WTC11 (cell line): ENCODE data around the gene ACBD4. TPM values are rescaled to one million over a fixed set of nuclear protein-coding genes. Genes with fewer than 3 reads are reported as not detected.
"Not testable (repeated sequence)": the region's sequence is repeated elsewhere in the genome, so short reads cannot be mapped to it uniquely, and the experiment has no call there.

Experiments used
- ATAC-seq: fragments of 200-7000 bp; cut with Tn5 transposase; 2 replicates; pipeline ENCODE4 v1.10.0; 2021; ENCODE audit warnings: mild to moderate bottlenecking, moderate library complexity
- CTCF ChIA-PET: fragments of 300-600 bp; sonication (Branson Sonifier 250); formaldehyde crosslinking; loops from one replicate; lab custom pipeline; 2021; ENCODE audit warnings: antibody characterized with exemption; lab: Charles Lee
- POLR2A ChIA-PET: fragments of 350-600 bp; sonication (Branson Sonifier 250); formaldehyde crosslinking; loops from one replicate; lab custom pipeline; 2021; ENCODE audit warnings: antibody characterized with exemption; lab: Charles Lee
- DNase-seq: peaks from one replicate; pipeline ENCODE4 v3.0.0; 2021; ENCODE audit warnings: low spot score
- H3K27ac Mint-ChIP-seq: 2 replicates; pipeline ENCODE4 v1.8.0; 2021; ENCODE audit warnings: mixed read lengths
- H3K27me3 Mint-ChIP-seq: 2 replicates; pipeline ENCODE4 v1.8.0; 2021; ENCODE audit warnings: low read depth, mild to moderate bottlenecking, moderate library complexity, mixed read lengths
- H3K36me3 Mint-ChIP-seq: 2 replicates; pipeline ENCODE4 v1.8.0; 2021; ENCODE audit warnings: mixed read lengths
- H3K4me1 Mint-ChIP-seq: 2 replicates; pipeline ENCODE4 v1.8.0; 2022; ENCODE audit warnings: mixed read lengths
- H3K4me3 Mint-ChIP-seq: 2 replicates; pipeline ENCODE4 v1.8.0; 2021; ENCODE audit warnings: mild to moderate bottlenecking, moderate library complexity, mixed read lengths
- H3K9me3 Mint-ChIP-seq: 2 replicates; pipeline ENCODE4 v1.8.0; 2021; ENCODE audit warnings: mixed read lengths
- ETV6 ChIP-seq: sonication (generic); formaldehyde crosslinking; IDR thresholded peaks from 2 replicates; pipeline ENCODE4 v1.8.1; 2022; ENCODE audit warnings: mild to moderate bottlenecking, missing genetic modification reagents
- HMGA2 ChIP-seq: fragments of 250-450 bp; sonication (Bioruptor Pico); IDR thresholded peaks from 2 replicates; pipeline ENCODE4 v1.4.0; 2021; ENCODE audit warnings: mild to moderate bottlenecking, moderate library complexity
- JAZF1 ChIP-seq: fragments of 250-450 bp; sonication (Bioruptor Pico); IDR thresholded peaks from 2 replicates; pipeline ENCODE4 v1.9.0; 2021; ENCODE audit warnings: moderate library complexity, mild to moderate bottlenecking, inconsistent platforms
- SMAD3 ChIP-seq: sonication (generic); formaldehyde crosslinking; IDR thresholded peaks from 2 replicates; pipeline ENCODE4 v1.8.0; 2022; ENCODE audit warnings: missing genetic modification reagents, mild to moderate bottlenecking, borderline replicate concordance
- ZNF219 ChIP-seq: sonication (generic); formaldehyde crosslinking; IDR thresholded peaks from 2 replicates; pipeline ENCODE4 v1.8.0; 2023; ENCODE audit warnings: missing genetic modification reagents, mild to moderate bottlenecking, borderline replicate concordance
- ZNF396 ChIP-seq: fragments of 250-450 bp; sonication (Bioruptor Pico); IDR thresholded peaks from 2 replicates; pipeline ENCODE4 v1.8.0; 2021; ENCODE audit warnings: mild to moderate bottlenecking, moderate library complexity, borderline replicate concordance
- total RNA-seq: library from RNA; stranded (reverse); gene quantifications from 3 replicates; pipeline ENCODE4 v1.2.3, GENCODE V29; 2021
- TF ChIP-seq, protein P1 (sequence below): sonication (generic); formaldehyde crosslinking; IDR thresholded peaks from 2 replicates; pipeline ENCODE4 v1.8.1; 2023; ENCODE audit warnings: mild to moderate bottlenecking, missing genetic modification reagents
- TF ChIP-seq, protein P2 (sequence below): sonication (generic); formaldehyde crosslinking; IDR thresholded peaks from 2 replicates; pipeline ENCODE4 v1.8.1; 2023; ENCODE audit warnings: mild to moderate bottlenecking, missing genetic modification reagents
- TF ChIP-seq, protein P3 (sequence below): sonication (generic); formaldehyde crosslinking; IDR thresholded peaks from 2 replicates; pipeline ENCODE4 v1.8.0; 2022; ENCODE audit warnings: mild to moderate bottlenecking, missing genetic modification reagents
- TF ChIP-seq, protein P4 (sequence below): sonication (generic); formaldehyde crosslinking; IDR thresholded peaks from 2 replicates; pipeline ENCODE4 v1.8.1; 2022; ENCODE audit warnings: mild to moderate bottlenecking, moderate library complexity, missing genetic modification reagents
- TF ChIP-seq, protein P5 (sequence below): sonication (generic); formaldehyde crosslinking; IDR thresholded peaks from 2 replicates; pipeline ENCODE4 v1.8.1; 2023; ENCODE audit warnings: mild to moderate bottlenecking, moderate library complexity, missing genetic modification reagents
- TF ChIP-seq, protein P6 (sequence below): fragments of 250-450 bp; sonication (Bioruptor Pico); IDR thresholded peaks from 2 replicates; pipeline ENCODE4 v1.9.0; 2021; ENCODE audit warnings: mild to moderate bottlenecking
- TF ChIP-seq, protein P7 (sequence below): sonication (generic); formaldehyde crosslinking; IDR thresholded peaks from 2 replicates; pipeline ENCODE4 v1.8.1; 2022; ENCODE audit warnings: low read depth, missing genetic modification reagents, borderline replicate concordance
- TF ChIP-seq, protein P8 (sequence below): fragments of 250-450 bp; sonication (Bioruptor Pico); IDR thresholded peaks from 2 replicates; pipeline ENCODE4 v1.9.0; 2021; ENCODE audit warnings: mild to moderate bottlenecking

Gene ACBD4
- total RNA-seq, 1 experiment from 2014 or later: 12.7 TPM

DNA sequence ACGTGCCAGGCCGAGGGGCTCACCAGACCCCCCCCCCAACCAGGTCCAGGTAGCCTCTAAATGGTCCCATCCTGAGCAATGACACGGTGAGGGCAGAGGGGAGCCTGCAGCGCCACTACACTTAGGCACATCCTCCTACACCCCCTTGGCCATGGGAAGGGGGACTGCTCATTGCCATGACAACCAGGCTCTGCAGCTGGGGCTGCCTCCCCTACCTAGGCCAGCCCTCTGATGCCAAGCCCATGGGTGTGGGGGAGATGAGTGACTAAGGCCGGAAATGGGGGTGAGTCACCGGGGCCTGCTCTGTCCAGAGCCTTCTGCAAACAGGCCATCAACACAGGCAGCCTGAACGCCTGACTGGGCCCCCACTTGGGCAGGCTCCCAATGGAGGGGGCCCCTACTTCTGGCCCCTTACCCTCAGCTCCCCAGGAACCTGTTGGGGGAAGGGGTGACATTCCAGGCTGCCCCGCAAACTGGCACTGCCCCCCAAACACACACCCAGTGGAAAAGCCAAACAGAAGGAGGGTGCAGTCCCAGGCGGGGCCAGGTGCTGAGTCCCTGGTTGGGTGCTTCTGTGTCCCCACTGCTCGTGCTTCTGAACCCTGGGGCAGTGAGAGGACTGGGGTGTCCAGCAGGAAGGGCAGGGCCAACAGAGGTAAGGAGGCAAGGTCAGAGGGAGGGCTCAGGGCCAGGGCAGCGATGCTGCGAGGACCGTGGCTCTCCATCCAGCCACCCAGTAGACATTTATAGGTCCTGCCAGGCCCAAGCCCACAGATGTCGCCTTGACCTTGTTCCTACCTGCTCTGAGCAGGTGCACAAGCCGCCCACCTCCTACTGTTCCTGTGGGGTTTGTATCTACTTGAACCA lies 11.3 kb upstream of the ACBD4 start (continued):
- TF ChIP-seq, protein P1, sequence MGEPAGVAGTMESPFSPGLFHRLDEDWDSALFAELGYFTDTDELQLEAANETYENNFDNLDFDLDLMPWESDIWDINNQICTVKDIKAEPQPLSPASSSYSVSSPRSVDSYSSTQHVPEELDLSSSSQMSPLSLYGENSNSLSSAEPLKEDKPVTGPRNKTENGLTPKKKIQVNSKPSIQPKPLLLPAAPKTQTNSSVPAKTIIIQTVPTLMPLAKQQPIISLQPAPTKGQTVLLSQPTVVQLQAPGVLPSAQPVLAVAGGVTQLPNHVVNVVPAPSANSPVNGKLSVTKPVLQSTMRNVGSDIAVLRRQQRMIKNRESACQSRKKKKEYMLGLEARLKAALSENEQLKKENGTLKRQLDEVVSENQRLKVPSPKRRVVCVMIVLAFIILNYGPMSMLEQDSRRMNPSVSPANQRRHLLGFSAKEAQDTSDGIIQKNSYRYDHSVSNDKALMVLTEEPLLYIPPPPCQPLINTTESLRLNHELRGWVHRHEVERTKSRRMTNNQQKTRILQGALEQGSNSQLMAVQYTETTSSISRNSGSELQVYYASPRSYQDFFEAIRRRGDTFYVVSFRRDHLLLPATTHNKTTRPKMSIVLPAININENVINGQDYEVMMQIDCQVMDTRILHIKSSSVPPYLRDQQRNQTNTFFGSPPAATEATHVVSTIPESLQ (CRISPR knock-in tag): no peak
- no peak for TF ChIP-seq HMGA2 (CRISPR knock-in tag)
- TF ChIP-seq, protein P2, sequence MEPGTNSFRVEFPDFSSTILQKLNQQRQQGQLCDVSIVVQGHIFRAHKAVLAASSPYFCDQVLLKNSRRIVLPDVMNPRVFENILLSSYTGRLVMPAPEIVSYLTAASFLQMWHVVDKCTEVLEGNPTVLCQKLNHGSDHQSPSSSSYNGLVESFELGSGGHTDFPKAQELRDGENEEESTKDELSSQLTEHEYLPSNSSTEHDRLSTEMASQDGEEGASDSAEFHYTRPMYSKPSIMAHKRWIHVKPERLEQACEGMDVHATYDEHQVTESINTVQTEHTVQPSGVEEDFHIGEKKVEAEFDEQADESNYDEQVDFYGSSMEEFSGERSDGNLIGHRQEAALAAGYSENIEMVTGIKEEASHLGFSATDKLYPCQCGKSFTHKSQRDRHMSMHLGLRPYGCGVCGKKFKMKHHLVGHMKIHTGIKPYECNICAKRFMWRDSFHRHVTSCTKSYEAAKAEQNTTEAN (CRISPR knock-in tag): no peak

DNA sequence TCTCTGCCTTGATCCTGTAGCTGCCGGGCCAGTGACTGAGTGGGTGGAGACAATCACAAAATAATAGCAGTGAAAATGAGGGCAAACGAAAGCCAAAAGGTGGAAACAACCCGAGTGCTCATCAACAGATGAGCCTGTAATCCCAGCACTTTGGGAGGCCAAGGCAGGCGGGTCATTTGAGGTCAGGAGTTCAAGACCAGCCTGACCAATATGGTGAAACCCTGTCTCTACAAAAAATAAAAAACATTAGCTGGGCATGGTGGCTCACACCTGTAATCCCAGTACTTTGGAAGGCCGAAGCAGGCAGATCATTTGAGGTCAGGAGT lies 10.7 kb upstream of the ACBD4 start:
- H3K27me3 Mint-ChIP-seq, H3K27ac Mint-ChIP-seq, ATAC-seq, H3K9me3 Mint-ChIP-seq, POLR2A ChIA-PET, DNase-seq, H3K36me3 Mint-ChIP-seq, H3K4me3 Mint-ChIP-seq: not testable (repeated sequence)
- H3K4me1 Mint-ChIP-seq: peaks cover 11% of the 10 kb centered on the region
- CTCF ChIA-PET: interaction anchor here (2.4 kb wide), 1 partner anchor 11 kb away, joined by 17 read pairs; the partner anchor contains the start of gene ACBD4

DNA sequence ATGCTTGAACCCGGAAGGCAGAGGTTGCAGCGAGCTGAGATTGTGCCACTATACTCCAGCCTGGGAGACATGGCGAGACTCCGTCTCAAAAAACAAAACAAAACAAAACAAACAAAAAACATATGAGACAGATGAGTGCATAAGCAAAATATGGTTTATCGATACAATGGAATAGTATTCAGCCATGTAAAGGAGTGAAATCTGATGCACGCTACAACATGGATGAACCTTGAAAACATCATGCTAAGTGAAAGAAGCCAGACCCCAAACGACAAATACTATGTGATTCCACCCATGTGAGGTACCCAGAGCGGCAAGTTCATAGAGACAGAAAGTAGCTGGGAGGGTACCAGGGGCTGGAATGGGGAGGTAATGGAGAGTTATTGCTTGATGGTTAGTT lies 10.0 kb upstream of the ACBD4 start:
- ATAC-seq (no peak), DNase-seq (no peak)
- POLR2A ChIA-PET: no interaction called here
- Mint-ChIP-seq H3K4me3 (no peak overlapping the region), H3K27me3 (no peaks in the 10 kb centered on the region), H3K27ac (no peak overlapping the region), H3K36me3 (no peaks in the 10 kb centered on the region), H3K9me3 (no peaks in the 10 kb centered on the region), H3K4me1 (peaks cover 11% of the 10 kb centered on the region)
- CTCF ChIA-PET: interaction anchor here (2.3 to 2.4 kb wide), 2 partner anchors 10 kb away, joined by 10 to 17 read pairs; partner anchors contain the start of gene ACBD4
- TF ChIP-seq, protein P3, sequence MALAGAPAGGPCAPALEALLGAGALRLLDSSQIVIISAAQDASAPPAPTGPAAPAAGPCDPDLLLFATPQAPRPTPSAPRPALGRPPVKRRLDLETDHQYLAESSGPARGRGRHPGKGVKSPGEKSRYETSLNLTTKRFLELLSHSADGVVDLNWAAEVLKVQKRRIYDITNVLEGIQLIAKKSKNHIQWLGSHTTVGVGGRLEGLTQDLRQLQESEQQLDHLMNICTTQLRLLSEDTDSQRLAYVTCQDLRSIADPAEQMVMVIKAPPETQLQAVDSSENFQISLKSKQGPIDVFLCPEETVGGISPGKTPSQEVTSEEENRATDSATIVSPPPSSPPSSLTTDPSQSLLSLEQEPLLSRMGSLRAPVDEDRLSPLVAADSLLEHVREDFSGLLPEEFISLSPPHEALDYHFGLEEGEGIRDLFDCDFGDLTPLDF (CRISPR knock-in tag): no peak
- TF ChIP-seq ZNF219 (CRISPR knock-in tag) (no peak), JAZF1 (CRISPR knock-in tag) (no peak), SMAD3 (CRISPR knock-in tag) (no peak), ZNF396 (CRISPR knock-in tag) (no peak), ETV6 (CRISPR knock-in tag) (no peak)
- TF ChIP-seq, protein P4, sequence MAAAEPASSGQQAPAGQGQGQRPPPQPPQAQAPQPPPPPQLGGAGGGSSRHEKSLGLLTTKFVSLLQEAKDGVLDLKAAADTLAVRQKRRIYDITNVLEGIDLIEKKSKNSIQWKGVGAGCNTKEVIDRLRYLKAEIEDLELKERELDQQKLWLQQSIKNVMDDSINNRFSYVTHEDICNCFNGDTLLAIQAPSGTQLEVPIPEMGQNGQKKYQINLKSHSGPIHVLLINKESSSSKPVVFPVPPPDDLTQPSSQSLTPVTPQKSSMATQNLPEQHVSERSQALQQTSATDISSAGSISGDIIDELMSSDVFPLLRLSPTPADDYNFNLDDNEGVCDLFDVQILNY: no peak
- TF ChIP-seq, protein P5, sequence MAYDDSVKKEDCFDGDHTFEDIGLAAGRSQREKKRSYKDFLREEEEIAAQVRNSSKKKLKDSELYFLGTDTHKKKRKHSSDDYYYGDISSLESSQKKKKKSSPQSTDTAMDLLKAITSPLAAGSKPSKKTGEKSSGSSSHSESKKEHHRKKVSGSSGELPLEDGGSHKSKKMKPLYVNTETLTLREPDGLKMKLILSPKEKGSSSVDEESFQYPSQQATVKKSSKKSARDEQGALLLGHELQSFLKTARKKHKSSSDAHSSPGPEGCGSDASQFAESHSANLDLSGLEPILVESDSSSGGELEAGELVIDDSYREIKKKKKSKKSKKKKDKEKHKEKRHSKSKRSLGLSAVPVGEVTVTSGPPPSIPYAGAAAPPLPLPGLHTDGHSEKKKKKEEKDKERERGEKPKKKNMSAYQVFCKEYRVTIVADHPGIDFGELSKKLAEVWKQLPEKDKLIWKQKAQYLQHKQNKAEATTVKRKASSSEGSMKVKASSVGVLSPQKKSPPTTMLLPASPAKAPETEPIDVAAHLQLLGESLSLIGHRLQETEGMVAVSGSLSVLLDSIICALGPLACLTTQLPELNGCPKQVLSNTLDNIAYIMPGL: no peak
- TF ChIP-seq, protein P6, sequence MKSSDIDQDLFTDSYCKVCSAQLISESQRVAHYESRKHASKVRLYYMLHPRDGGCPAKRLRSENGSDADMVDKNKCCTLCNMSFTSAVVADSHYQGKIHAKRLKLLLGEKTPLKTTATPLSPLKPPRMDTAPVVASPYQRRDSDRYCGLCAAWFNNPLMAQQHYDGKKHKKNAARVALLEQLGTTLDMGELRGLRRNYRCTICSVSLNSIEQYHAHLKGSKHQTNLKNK: no peak
- TF ChIP-seq, protein P7, sequence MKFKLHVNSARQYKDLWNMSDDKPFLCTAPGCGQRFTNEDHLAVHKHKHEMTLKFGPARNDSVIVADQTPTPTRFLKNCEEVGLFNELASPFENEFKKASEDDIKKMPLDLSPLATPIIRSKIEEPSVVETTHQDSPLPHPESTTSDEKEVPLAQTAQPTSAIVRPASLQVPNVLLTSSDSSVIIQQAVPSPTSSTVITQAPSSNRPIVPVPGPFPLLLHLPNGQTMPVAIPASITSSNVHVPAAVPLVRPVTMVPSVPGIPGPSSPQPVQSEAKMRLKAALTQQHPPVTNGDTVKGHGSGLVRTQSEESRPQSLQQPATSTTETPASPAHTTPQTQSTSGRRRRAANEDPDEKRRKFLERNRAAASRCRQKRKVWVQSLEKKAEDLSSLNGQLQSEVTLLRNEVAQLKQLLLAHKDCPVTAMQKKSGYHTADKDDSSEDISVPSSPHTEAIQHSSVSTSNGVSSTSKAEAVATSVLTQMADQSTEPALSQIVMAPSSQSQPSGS (CRISPR knock-in tag): no peak
- TF ChIP-seq, protein P8, sequence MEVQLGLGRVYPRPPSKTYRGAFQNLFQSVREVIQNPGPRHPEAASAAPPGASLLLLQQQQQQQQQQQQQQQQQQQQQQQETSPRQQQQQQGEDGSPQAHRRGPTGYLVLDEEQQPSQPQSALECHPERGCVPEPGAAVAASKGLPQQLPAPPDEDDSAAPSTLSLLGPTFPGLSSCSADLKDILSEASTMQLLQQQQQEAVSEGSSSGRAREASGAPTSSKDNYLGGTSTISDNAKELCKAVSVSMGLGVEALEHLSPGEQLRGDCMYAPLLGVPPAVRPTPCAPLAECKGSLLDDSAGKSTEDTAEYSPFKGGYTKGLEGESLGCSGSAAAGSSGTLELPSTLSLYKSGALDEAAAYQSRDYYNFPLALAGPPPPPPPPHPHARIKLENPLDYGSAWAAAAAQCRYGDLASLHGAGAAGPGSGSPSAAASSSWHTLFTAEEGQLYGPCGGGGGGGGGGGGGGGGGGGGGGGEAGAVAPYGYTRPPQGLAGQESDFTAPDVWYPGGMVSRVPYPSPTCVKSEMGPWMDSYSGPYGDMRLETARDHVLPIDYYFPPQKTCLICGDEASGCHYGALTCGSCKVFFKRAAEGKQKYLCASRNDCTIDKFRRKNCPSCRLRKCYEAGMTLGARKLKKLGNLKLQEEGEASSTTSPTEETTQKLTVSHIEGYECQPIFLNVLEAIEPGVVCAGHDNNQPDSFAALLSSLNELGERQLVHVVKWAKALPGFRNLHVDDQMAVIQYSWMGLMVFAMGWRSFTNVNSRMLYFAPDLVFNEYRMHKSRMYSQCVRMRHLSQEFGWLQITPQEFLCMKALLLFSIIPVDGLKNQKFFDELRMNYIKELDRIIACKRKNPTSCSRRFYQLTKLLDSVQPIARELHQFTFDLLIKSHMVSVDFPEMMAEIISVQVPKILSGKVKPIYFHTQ: no peak
